GM23338 (cell line): ENCODE data around the gene FAR1. TPM values are rescaled to one million over a fixed set of nuclear protein-coding genes. Genes with fewer than 3 reads are reported as not detected.

Experiments used
- ATAC-seq: fragments of 200-7000 bp; cut with Tn5 transposase; 3 replicates; pipeline ENCODE4 v1.9.1; 2020
- DNase-seq: peaks from one replicate; pipeline ENCODE4 v3.0.0-alpha.2; 2015; ENCODE audit warnings: low spot score
- H2AFZ ChIP-seq: fragments of 200-600 bp; sonication (generic); 2 replicates; pipeline ENCODE4 v1.8.0; 2016; ENCODE audit warnings: antibody characterized with exemption, mild to moderate bottlenecking, moderate library complexity
- H3F3A ChIP-seq: fragments of 200-600 bp; sonication (generic); replicated peaks from 2 replicates; pipeline ENCODE4 v1.8.0; 2017; ENCODE audit warnings: antibody characterized with exemption, mixed run types, low read depth
- H3K27ac ChIP-seq: fragments of 200-600 bp; sonication (generic); 2 replicates; pipeline ENCODE4 v1.6.1; 2016; ENCODE audit warnings: low read depth
- H3K27me3 ChIP-seq: fragments of 200-600 bp; sonication (generic); 2 replicates; pipeline ENCODE4 v1.8.0; 2016; ENCODE audit warnings: mild to moderate bottlenecking, mixed run types, moderate library complexity; ENCODE audit not compliant: insufficient read depth
- H3K36me3 ChIP-seq: fragments of 200-600 bp; sonication (generic); 2 replicates; pipeline ENCODE4 v1.8.0; 2016; ENCODE audit warnings: mild to moderate bottlenecking; ENCODE audit not compliant: insufficient read depth
- H3K4me1 ChIP-seq: fragments of 200-600 bp; sonication (generic); 2 replicates; pipeline ENCODE4 v1.8.0; 2016; ENCODE audit warnings: mild to moderate bottlenecking, moderate library complexity; ENCODE audit not compliant: insufficient read depth
- H3K4me2 ChIP-seq: fragments of 200-600 bp; sonication (generic); 2 replicates; pipeline ENCODE4 v1.7.1; 2017; ENCODE audit warnings: mixed run types
- H3K4me3 ChIP-seq: fragments of 200-600 bp; sonication (generic); 2 replicates; pipeline ENCODE4 v1.6.1; 2016; ENCODE audit warnings: mixed run types
- H3K79me2 ChIP-seq: fragments of 200-600 bp; sonication (generic); replicated peaks from 2 replicates; pipeline ENCODE4 v1.8.0; 2017; ENCODE audit warnings: mild to moderate bottlenecking; ENCODE audit not compliant: insufficient read depth
- H3K9me2 ChIP-seq: fragments of 200-600 bp; sonication (generic); 2 replicates; pipeline ENCODE4 v1.8.0; 2017; ENCODE audit not compliant: insufficient read depth
- H4K20me1 ChIP-seq: fragments of 200-600 bp; sonication (generic); replicated peaks from 2 replicates; pipeline ENCODE4 v1.8.0; 2017; ENCODE audit warnings: mild to moderate bottlenecking; ENCODE audit not compliant: insufficient read depth
- H3K27ac Mint-ChIP-seq: 2 replicates; pipeline ENCODE4 v1.8.0; 2020; ENCODE audit warnings: inconsistent platforms, mild to moderate bottlenecking, moderate library complexity, mixed read lengths
- H3K27me3 Mint-ChIP-seq: 3 replicates; pipeline ENCODE4 v1.8.0; 2022; ENCODE audit warnings: low read depth, mild to moderate bottlenecking, moderate library complexity, mixed read lengths, inconsistent platforms; ENCODE audit not compliant: insufficient read depth, poor library complexity
- H3K36me3 Mint-ChIP-seq: 3 replicates; pipeline ENCODE4 v1.8.0; 2021; ENCODE audit warnings: low read depth, mild to moderate bottlenecking, inconsistent platforms, moderate library complexity, mixed read lengths
- H3K4me1 Mint-ChIP-seq: 3 replicates; pipeline ENCODE4 v1.8.0; 2020; ENCODE audit warnings: mild to moderate bottlenecking, inconsistent platforms, mixed read lengths
- H3K4me3 Mint-ChIP-seq: 3 replicates; pipeline ENCODE4 v1.8.0; 2021; ENCODE audit warnings: moderate library complexity, mild to moderate bottlenecking, inconsistent platforms, mixed read lengths
- H3K9me3 Mint-ChIP-seq: 3 replicates; pipeline ENCODE4 v1.8.0; 2020; ENCODE audit warnings: moderate library complexity, mild to moderate bottlenecking, inconsistent platforms, mixed read lengths
- CREB1 ChIP-seq: fragments of 250-450 bp; sonication (Bioruptor Pico); IDR thresholded peaks from 2 replicates; pipeline ENCODE4 v1.5.0; 2020; ENCODE audit warnings: low read depth, mild to moderate bottlenecking, moderate library complexity
- EZH2 ChIP-seq: fragments of 200-600 bp; sonication (generic); IDR thresholded peaks from one replicate; pipeline ENCODE4 v1.8.0; 2017; ENCODE audit warnings: antibody characterized with exemption, mild to moderate bottlenecking, low read depth; ENCODE audit not compliant: unreplicated experiment
- EZH2phosphoT487 ChIP-seq: fragments of 200-600 bp; sonication (generic); IDR thresholded peaks from one replicate; pipeline ENCODE4 v1.8.1; 2018; ENCODE audit warnings: antibody characterized with exemption; ENCODE audit not compliant: unreplicated experiment
- JUNB ChIP-seq: IDR thresholded peaks from one replicate; pipeline ENCODE4 v1.6.1; 2016; ENCODE audit warnings: antibody characterized with exemption; ENCODE audit not compliant: unreplicated experiment
- NANOG ChIP-seq: IDR thresholded peaks from 2 replicates; pipeline ENCODE4 v1.6.1; 2016; ENCODE audit warnings: antibody characterized with exemption, borderline replicate concordance
- POLR2AphosphoS5 ChIP-seq: IDR thresholded peaks from 2 replicates; pipeline ENCODE4 v1.6.1; 2016; ENCODE audit warnings: antibody characterized with exemption, low read depth
- REST ChIP-seq: IDR thresholded peaks from one replicate; pipeline ENCODE4 v1.6.1; 2018; ENCODE audit warnings: antibody characterized with exemption; ENCODE audit not compliant: unreplicated experiment
- STAT1 ChIP-seq: IDR thresholded peaks from one replicate; pipeline ENCODE4 v1.6.1; 2016; ENCODE audit warnings: antibody characterized with exemption; ENCODE audit not compliant: unreplicated experiment
- ZNF114 ChIP-seq: fragments of 250-450 bp; sonication (Bioruptor Pico); IDR thresholded peaks from 2 replicates; pipeline ENCODE4 v1.5.0; 2020; ENCODE audit warnings: mild to moderate bottlenecking, moderate library complexity
- ZNF331 ChIP-seq: fragments of 250-450 bp; sonication (Bioruptor Pico); IDR thresholded peaks from 2 replicates; pipeline ENCODE4 v1.5.0; 2020; ENCODE audit warnings: low read depth, mild to moderate bottlenecking, moderate library complexity
- ZNF462 ChIP-seq: fragments of 250-450 bp; sonication (Bioruptor Pico); IDR thresholded peaks from 2 replicates; pipeline ENCODE4 v1.5.0; 2020; ENCODE audit warnings: mild to moderate bottlenecking, moderate library complexity
- polyA plus RNA-seq: library from polyadenylated mRNA; unstranded; fragments of >200 nt; fragmentation: Nextera tagmentation; extraction: Ambion mirVana; gene quantifications from 2 replicates; pipeline ENCODE4 v1.2.1, GENCODE V29; 2016
- total RNA-seq: library from RNA; depleted of rRNA; stranded (reverse); fragments of >200 nt; shearing (Covaris generic); gene quantifications from 2 replicates; pipeline ENCODE4 v1.2.3, GENCODE V29; 2014
- TF ChIP-seq, protein P1 (sequence below), 2 experiments: fragments of 200-600 bp in 1 of 2; sonication (generic) in 1 of 2; conservative IDR thresholded peaks; 2 replicates each; pipeline versions ENCODE4 v1.5.1 to v1.6.1; 2016 to 2017; ENCODE audit warnings: antibody characterized with exemption in 2 of 2, low read depth in 2 of 2, mild to moderate bottlenecking in 2 of 2, moderate library complexity in 1 of 2
- TF ChIP-seq, protein P2 (sequence below): IDR thresholded peaks from 2 replicates; pipeline ENCODE4 v1.6.1; 2016; ENCODE audit warnings: antibody characterized with exemption

Gene FAR1
- total and polyA plus RNA-seq, 2 experiments from 2014 or later, result 27.3 to 79.5 TPM

- H3K27ac ChIP-seq, result no peak overlapping the region
- Mint-ChIP-seq H3K4me3 (no peak overlapping the region), H3K27ac (no peak overlapping the region), H3K9me3 (no peaks in the 10 kb centered on the region), H3K4me1 (peaks cover 5% of the 10 kb centered on the region; the same call in 2 of the 3 replicates), H3K36me3 (no peaks in the 10 kb centered on the region), H3K27me3 (no peaks in the 10 kb centered on the region)
- TF ChIP-seq, protein P1, sequence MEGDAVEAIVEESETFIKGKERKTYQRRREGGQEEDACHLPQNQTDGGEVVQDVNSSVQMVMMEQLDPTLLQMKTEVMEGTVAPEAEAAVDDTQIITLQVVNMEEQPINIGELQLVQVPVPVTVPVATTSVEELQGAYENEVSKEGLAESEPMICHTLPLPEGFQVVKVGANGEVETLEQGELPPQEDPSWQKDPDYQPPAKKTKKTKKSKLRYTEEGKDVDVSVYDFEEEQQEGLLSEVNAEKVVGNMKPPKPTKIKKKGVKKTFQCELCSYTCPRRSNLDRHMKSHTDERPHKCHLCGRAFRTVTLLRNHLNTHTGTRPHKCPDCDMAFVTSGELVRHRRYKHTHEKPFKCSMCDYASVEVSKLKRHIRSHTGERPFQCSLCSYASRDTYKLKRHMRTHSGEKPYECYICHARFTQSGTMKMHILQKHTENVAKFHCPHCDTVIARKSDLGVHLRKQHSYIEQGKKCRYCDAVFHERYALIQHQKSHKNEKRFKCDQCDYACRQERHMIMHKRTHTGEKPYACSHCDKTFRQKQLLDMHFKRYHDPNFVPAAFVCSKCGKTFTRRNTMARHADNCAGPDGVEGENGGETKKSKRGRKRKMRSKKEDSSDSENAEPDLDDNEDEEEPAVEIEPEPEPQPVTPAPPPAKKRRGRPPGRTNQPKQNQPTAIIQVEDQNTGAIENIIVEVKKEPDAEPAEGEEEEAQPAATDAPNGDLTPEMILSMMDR (conservative IDR thresholded peaks at IDR 0.05; ENCODE audit: low read depth in 2 of 2), result no peak
- TF ChIP-seq, protein P2, sequence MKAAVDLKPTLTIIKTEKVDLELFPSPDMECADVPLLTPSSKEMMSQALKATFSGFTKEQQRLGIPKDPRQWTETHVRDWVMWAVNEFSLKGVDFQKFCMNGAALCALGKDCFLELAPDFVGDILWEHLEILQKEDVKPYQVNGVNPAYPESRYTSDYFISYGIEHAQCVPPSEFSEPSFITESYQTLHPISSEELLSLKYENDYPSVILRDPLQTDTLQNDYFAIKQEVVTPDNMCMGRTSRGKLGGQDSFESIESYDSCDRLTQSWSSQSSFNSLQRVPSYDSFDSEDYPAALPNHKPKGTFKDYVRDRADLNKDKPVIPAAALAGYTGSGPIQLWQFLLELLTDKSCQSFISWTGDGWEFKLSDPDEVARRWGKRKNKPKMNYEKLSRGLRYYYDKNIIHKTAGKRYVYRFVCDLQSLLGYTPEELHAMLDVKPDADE, result no peak
- TF ChIP-seq REST (no peak), CREB1 (CRISPR knock-in tag) (no peak), ZNF331 (no peak), NANOG (no peak), STAT1 (no peak), ZNF462 (CRISPR knock-in tag) (no peak), POLR2AphosphoS5 (no peak), EZH2 (no peak), JUNB (no peak), ZNF114 (CRISPR knock-in tag) (no peak), EZH2phosphoT487 (no peak)
- no peaks in the 10 kb centered on the region for H3K79me2 ChIP-seq
- peaks cover 12% of the 10 kb centered on the region; the same call in 1 of the 2 replicates for H3K9me2 ChIP-seq
- no peaks in the 10 kb centered on the region for H3K36me3 ChIP-seq
- no peak overlapping the region for H3K4me3 ChIP-seq
- no peaks in the 10 kb centered on the region for H3K4me1 ChIP-seq
- DNase-seq (no peak), ATAC-seq (no peak)
- H3K27me3 ChIP-seq, result no peaks in the 10 kb centered on the region
- no peak overlapping the region for H2AFZ ChIP-seq
- no peak overlapping the region for H3K4me2 ChIP-seq
- no peaks in the 10 kb centered on the region for H4K20me1 ChIP-seq
- no peaks in the 10 kb centered on the region for H3F3A ChIP-seq
These were observed 94.2 kb downstream of the FAR1 start for GRCh38 chr11:13762718-13763117.
